ENCODE data around the gene SLC26A11.
"Not testable (repeated sequence)": the region's sequence is repeated elsewhere in the genome, so short reads cannot be mapped to it uniquely, and the experiment has no call there.

Gene SLC26A11

GRCh38 chr17:80263253-80264204, 43.3 kb downstream of the SLC26A11 start:
- peak; percentile 47 for DNase-seq

DNA sequence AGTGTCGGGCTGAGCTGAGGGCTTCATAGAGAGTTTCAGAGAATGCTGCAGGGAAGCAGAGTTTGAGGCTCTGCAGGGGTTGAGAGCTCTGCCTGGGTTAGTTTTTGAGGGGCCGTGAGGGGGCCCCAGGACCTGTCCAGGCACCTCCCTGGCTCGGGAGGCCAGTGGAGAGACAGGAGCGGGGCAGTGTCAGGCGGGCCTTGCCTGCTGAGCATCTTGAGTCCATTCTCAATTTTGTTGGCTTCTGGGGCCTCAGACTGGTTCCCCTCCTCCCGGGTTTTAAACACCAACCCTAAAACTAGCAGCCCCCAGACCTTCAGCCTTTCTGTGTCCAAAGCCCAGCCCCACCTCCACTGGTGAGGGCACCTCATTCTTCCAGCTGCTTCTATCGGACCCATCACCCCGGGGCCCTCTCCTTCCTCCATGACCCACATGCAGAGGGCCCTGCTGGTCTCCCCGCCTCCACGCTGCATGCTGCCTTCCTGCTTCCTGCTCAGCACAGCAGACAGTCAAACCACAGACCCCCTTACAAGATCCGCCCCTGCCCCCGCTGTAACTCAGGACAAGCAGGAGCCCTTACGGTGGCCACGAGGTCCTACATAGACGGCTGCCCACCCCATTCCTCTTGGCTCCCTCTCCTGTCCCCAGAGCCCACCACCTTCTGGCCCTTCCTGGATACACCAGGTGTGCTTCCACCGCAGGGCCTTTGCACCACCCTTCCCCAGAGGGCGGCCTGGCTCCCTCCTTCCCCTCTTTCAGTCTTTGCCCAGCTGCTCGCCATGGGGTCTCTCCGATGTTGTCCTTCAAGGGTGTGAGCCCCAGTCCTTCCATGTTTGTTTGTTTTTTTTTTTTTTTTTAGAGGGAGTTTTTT, 44.2 kb downstream of the SLC26A11 start:
- DNase-seq, result no peak

- no peak for DNase-seq
Measured at GRCh38 chr17:80265205-80266068, 45.2 kb downstream of the SLC26A11 start.

DNA sequence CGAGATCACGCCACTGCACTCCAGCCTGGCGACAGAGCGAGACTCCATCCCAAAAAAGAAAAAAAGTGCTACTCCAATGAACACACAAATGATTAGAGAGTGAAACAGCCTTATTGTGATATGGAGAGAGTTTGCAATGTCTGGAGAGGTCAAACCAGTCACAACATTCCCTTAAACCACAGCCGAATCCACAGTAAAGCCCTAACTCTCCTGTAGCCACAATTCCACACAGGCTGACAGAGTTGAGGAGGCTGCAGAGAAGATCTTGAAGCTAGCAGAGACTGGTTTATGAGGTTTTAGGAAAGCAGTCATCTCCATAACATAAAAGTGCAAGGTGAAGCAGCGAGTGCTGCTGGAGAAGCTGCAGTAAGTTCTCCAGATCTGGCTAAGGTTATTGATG, 47.2 kb downstream of the SLC26A11 start:
- no peak for DNase-seq

DNA sequence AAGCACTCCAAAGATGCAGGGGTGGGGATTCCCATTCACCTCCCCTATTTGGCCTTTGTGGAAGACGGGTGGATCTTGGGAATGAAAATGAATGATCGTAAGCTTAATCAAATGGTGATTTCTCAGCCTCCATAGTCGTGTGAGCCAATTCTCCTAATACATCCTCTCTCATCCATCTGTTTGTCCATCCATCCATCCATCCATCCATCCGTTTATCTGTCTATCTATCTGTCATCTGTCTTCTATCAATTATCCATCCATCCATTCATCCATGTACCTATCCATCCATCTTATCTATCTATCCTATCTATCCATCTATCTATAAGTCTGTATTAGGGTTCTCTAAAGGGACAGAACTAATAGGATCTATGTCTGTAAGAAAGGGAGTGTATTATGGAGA, 48.2 kb downstream of the SLC26A11 start:
- DNase-seq, result no peak

DNA sequence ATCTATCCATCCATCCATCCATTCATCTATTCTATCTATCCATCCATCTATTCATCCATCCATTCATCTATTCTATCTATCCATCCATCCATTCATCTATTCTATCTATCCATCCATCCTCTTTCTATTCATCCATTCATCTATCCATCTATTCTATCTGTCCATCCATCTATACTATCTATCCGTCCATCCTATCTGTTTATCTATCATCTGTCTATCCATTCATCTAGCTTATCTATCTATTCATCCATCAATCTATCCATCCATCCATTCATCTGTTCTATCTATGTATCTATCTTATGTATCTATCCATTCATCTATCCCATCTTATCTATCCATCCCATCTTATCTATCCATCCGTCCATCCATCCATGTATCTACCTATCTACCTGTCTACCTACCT, 49.2 kb downstream of the SLC26A11 start:
- DNase-seq, result no peak

DNA sequence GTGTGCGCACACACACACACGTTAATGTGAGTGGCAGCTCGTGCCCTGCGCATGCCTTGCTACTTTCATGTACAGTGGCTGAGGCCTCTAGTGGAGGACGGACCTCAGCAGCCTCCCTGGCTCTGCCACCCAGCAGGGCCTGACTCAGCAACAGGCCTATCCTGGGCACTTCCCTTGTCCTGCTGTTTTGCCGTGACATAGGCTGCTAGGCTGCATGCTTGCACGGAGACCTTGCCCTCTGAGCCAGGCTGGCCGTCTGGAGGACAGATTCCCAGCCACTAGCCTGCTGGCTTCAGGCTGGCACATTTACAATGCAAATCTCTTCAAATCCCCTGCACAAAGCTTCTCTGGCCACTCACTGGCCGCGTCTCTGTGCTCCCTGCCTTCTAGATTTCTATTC, 49.9 kb downstream of the SLC26A11 start:
- no peak for DNase-seq

- peak; percentile 20 for DNase-seq
Measured at GRCh38 chr17:80270836-80271235, 50.6 kb downstream of the SLC26A11 start.

DNA sequence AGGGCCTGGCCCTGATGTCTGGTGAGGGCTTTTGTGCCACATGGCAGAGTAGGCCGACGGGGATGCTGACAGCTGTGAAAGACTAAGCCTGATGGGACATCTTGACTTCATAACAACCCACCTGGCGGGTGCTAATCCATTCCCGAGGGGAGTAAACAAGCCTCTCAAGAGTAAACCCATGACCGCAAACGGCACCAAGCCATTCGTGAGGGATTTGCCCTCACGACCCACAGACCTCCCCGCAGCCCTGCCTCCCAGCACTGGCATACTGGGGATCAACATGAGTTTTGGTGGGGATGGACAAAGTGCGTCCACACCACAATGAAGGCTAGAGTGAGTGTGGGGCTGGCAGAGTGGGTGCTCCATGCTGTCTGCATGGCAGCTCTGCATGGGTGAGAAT, 52.1 kb downstream of the SLC26A11 start:
- DNase-seq, result no peak

DNA sequence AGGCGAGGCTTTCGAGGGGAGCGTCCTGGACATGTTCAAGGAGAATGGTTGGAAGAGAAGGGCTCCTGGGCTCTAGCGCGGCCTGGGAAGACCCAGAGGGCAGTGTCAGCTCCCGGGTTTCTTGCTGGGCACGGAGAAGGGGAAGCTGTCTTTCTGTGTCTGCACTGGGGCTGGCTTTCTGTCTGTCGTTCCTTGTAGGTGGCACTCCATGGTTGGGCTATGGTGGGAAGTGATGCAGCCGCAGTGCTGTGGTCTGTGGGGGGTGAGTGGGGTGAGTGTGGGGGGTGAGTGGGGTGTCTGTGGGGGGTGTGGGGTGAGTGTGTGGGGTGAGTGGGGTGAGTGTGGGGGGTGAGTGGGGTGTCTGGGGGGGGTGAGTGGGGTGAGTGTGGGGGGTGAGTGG, 54.1 kb downstream of the SLC26A11 start:
- DNase-seq, result no peak

GRCh38 chr17:80274871-80275449, 54.7 kb downstream of the SLC26A11 start:
- no peak for DNase-seq

GRCh38 chr17:80275857-80276256, 55.6 kb downstream of the SLC26A11 start:
- DNase-seq, result not testable (repeated sequence)

DNA sequence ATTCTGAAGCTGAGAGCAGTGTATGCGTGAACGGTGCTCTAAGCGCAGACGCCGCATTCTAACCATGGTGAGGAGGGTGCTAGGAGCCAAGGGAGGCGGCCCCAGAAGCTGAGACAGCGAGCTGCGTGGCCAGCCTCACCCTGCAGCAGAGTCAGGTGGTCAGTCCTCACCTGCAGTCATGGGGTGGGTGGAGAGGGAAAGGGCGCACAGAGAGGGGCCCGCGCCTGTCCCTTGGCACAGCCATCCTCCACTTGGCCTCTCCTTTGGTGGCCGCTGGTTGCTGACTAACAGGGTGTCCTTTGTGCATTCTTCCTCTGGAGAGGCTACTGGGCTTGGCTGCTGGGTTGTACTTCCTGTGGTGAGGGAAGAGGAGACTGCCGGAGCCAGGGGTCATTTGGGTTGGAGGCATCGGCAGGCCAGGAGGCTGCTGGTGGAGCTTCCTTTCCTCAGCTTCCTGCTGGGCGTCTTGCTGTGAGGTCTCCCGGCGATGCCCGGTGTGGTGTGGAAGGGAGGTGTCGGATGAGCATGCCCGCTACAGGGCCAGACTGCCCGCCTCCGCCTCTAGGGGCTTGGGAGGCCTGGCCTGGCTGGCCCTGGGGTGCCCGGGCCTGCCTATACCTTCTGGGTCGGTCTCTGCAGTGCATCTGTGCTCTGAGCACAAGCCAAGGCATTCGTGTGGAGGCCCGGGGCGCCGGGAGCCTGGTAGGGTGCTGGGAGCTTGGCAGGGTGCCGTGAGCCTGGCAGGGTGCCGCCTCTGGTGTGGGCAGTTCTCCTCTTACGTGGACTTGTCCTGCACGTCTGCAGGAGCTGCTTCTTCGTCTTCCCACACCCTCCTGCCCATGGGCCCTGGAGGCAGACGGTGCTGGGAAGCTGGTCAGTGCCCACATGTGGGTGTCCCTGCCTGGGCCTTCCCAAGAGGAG, 57.8 kb downstream of the SLC26A11 start:
- DNase-seq, result no peak

DNA sequence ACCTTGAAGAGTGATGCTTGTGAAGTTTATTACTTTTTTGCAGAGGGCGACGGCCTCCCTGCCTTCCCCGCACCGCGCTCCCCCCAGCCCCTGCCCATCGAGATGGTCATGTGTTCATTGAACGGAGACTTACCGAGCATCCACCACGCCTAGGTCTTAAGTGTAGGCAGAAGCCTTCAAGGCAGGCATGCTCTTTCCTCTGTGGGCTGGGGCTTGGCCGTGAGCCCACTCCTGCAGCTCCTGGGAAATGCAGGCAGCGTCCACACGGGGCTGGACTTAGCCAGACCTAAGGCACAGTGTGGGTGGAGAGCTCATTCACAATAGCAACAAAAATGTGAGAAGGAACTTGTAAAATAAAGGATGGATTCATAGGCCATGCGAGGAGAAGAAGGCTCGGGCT, 59.7 kb downstream of the SLC26A11 start:
- DNase-seq, result no peak

DNA sequence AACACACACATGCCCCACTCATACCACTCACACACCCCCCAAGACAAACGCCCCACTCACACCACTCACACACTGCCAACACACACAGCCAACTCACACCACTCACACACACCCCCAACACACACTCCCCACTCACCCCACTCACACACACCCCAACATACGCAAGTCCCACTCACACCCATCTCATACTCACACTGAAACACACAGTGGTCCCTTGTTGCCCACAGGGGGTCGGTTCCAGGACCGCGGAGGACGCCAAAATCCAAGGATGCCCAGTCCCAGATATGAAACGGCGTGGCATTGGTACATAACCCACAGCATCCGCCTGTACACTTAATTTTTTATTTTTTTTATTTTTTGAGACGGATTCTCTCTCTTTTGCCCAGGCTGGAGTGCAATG, 61.3 kb downstream of the SLC26A11 start:
- DNase-seq, result no peak

DNA sequence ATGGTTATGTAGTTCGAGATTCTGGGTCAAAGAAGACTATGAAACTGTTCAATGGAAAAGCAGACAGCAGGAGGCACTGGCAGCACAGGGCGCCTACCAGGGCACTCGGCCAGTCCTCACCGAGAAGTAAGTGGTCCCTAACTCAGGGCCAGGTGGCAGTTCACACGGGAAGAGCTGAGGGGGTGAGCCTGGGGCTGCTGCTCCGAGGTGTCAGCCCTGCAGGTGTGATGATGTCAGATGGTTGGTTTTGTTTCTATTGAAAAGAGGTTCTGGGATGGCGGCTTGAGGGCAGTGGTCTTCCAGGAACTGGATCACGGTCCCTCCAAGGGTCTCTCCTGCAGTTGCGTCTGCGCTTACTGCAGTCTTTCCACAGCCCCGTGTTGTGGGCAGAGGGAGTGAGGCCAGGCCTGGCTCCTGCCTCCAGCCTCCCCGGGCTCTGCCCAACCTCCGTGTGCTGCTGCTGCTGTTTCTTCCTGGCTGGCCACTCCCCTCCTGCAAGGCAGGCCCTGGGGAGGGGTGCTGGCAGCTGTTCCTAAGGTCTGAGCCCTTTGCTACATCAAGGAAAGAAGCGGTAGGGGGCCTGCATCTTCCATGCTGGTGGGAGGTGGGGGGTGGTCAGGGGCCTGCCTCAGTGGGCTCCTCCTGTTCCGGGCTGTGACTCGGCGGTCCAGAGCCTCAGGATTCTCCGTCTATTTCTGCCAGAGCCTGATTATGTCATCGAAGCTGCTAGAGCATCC, 63.1 kb downstream of the SLC26A11 start:
- DNase-seq, result no peak

DNA sequence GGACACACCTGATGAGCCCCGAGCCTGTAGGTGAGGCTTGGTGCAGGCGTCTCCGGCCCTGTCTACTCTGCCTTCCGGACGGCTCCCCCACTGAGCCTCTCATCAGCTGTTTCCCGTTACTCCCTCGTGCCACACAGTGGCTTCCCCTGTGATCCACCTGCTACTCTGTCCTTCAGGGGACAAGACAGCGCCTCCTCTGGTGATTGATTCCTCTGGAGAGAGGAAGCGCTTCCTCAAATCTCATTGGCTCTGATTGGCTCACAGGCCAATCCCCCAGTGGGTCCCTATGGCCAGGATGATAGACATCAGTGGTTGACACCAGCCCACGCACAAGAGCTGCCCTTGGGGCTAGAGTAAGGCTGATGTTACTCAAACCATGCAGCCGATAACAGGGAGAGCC, 64.4 kb downstream of the SLC26A11 start:
- peak; percentile 29 for DNase-seq

DNA sequence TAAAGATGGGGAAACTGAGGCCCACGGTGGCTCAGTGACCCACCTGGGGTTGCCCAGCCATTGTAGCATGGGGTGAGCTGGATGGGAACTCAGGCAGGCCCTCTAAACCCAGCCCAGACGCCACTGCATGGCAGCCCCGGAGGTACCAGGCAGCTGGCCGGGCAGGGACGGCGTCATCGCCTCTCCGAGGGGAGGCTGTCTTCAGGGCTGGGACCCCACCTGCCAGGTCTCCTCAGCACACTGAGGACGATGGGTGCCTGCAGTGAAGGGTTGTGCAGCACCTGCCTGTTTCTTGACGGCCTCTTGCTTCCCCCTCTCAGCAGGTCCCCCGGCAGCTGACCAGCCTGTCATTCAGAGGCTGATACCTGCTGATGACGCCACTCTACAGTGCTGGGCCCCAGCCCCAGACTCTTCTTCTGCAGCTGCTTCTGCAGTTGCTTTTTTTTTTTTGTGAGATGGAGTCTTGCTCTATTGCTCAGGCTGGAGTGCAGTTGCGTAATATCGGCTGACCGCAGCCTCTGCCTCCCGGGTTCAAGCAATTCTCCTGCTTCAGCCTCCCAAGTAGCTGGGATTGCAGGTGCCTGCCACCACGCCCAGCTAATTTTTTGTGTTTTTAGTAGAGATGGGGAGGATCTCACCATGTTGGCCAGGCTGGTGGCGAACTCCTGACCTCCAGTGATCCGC, 65.2 kb downstream of the SLC26A11 start:
- peak; percentile 52 for DNase-seq

DNA sequence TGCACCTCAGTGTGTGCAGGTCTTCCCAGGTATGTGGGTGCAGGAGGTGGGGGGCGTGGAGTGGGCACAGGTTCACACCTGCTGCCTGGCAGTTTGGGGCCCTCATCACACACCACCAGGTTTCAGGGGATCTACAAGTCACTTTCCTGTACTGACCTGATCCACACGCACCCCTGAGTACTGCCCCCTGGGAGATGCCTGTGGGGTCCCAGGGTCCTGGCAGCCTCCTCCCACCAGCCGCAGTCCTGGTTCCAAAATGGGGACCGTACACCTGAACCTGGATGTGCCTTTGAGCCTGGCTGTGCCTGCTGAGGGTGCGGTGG, 66.4 kb downstream of the SLC26A11 start:
- no peak for DNase-seq

- DNase-seq, result no peak
Measured at GRCh38 chr17:80287038-80287437, 66.8 kb downstream of the SLC26A11 start.

All from NCI-H774 (cell line).